Measurements from ENCODE around the gene LYPD3.
A peak's percentile ranks its signal among the peaks of the same experiment; 100 is the strongest.
"Not testable (repeated sequence)": the region's sequence is repeated elsewhere in the genome, so short reads cannot be mapped to it uniquely, and the experiment has no call there.

LYPD3 gene

GRCh38 chr19:43465468-43466120 is at the start of gene LYPD3:
LYPD3 (minus strand) TSS chr19:43465608; CDS start chr19:43465571, 37 bp downstream.
- Mint-ChIP-seq H3K27me3 (no peaks in the 10 kb centered on the region), H3K27ac (peak within 1 kb of the TSS; percentile 98), H3K4me3 (peak within 1 kb of the TSS; percentile 86), H3K4me1 (ENCODE audit: low read depth) (peaks cover 73% of the 10 kb centered on the region), H3K9me3 (no peaks in the 10 kb centered on the region), H3K36me3 (ENCODE audit: low read depth) (peaks cover 7% of the 10 kb centered on the region)
- DNase-seq = no peak

- not testable (repeated sequence) for H3K27me3 Mint-ChIP-seq; DNase-seq; H3K4me3 Mint-ChIP-seq; H3K9me3 Mint-ChIP-seq; H3K4me1 Mint-ChIP-seq (ENCODE audit: low read depth)
- Mint-ChIP-seq H3K36me3 (ENCODE audit: low read depth) (peaks cover 75% of the 10 kb centered on the region), H3K27ac (peak overlapping the region; percentile 3)
These were observed 47.0 kb upstream of the LYPD3 start for GRCh38 chr19:43512399-43512798.

GRCh38 chr19:43511324-43511723 is 45.9 kb upstream of the LYPD3 start:
- no peaks in the 10 kb centered on the region for H3K27me3 Mint-ChIP-seq
- H3K27ac Mint-ChIP-seq = no peak overlapping the region
- H3K4me3 Mint-ChIP-seq = no peak overlapping the region
- no peak for DNase-seq
- H3K36me3 Mint-ChIP-seq (ENCODE audit: low read depth) = peaks cover 76% of the 10 kb centered on the region
- no peaks in the 10 kb centered on the region for H3K9me3 Mint-ChIP-seq
- peaks cover 7% of the 10 kb centered on the region for H3K4me1 Mint-ChIP-seq (ENCODE audit: low read depth)

GRCh38 chr19:43510713-43511112 is 45.3 kb upstream of the LYPD3 start:
- H3K9me3 Mint-ChIP-seq = no peaks in the 10 kb centered on the region

GRCh38 chr19:43507880-43508279 is 42.5 kb upstream of the LYPD3 start:
- Mint-ChIP-seq H3K4me1 (ENCODE audit: low read depth) (peaks cover 26% of the 10 kb centered on the region), H3K9me3 (no peaks in the 10 kb centered on the region), H3K27me3 (no peaks in the 10 kb centered on the region), H3K36me3 (ENCODE audit: low read depth) (peaks cover 72% of the 10 kb centered on the region), H3K27ac (peak overlapping the region; percentile 71), H3K4me3 (no peak overlapping the region)
- DNase-seq = no peak

More at GRCh38 chr19:43510713-43511112, 45.3 kb upstream of the LYPD3 start:
- Mint-ChIP-seq H3K27ac (no peak overlapping the region), H3K36me3 (ENCODE audit: low read depth) (peaks cover 77% of the 10 kb centered on the region), H3K4me1 (ENCODE audit: low read depth) (peaks cover 8% of the 10 kb centered on the region), H3K27me3 (no peaks in the 10 kb centered on the region), H3K4me3 (no peak overlapping the region)
- no peak for DNase-seq

GRCh38 chr19:43506629-43507028 is 41.2 kb upstream of the LYPD3 start:
- H3K36me3 Mint-ChIP-seq (ENCODE audit: low read depth) = peaks cover 69% of the 10 kb centered on the region
- no peaks in the 10 kb centered on the region for H3K27me3 Mint-ChIP-seq
- no peak overlapping the region for H3K4me3 Mint-ChIP-seq
- DNase-seq = no peak
- peaks cover 33% of the 10 kb centered on the region for H3K4me1 Mint-ChIP-seq (ENCODE audit: low read depth)
- peak overlapping the region; percentile 77 for H3K27ac Mint-ChIP-seq
- no peaks in the 10 kb centered on the region for H3K9me3 Mint-ChIP-seq

- H3K27me3 Mint-ChIP-seq = no peaks in the 10 kb centered on the region
- peaks cover 33% of the 10 kb centered on the region for H3K4me1 Mint-ChIP-seq (ENCODE audit: low read depth)
- H3K36me3 Mint-ChIP-seq (ENCODE audit: low read depth) = peaks cover 68% of the 10 kb centered on the region
- H3K27ac Mint-ChIP-seq = peak overlapping the region; percentile 81
- no peaks in the 10 kb centered on the region for H3K9me3 Mint-ChIP-seq
- no peak for DNase-seq
- no peak overlapping the region for H3K4me3 Mint-ChIP-seq
These were observed 40.5 kb upstream of the LYPD3 start for GRCh38 chr19:43505941-43506340.

- H3K9me3 Mint-ChIP-seq = no peaks in the 10 kb centered on the region
- peaks cover 35% of the 10 kb centered on the region for H3K4me1 Mint-ChIP-seq (ENCODE audit: low read depth)
- DNase-seq = no peak
- peaks cover 65% of the 10 kb centered on the region for H3K36me3 Mint-ChIP-seq (ENCODE audit: low read depth)
- no peaks in the 10 kb centered on the region for H3K27me3 Mint-ChIP-seq
- H3K27ac Mint-ChIP-seq = peak overlapping the region; percentile 82
- peak overlapping the region; percentile 42 for H3K4me3 Mint-ChIP-seq
These were observed 39.7 kb upstream of the LYPD3 start for GRCh38 chr19:43505186-43505456.

GRCh38 chr19:43504426-43505185 is 39.2 kb upstream of the LYPD3 start, which contains the start of gene PHLDB3:
PHLDB3 (minus strand) TSS chr19:43504746; CDS start chr19:43504118, 628 bp downstream.
- no peak for DNase-seq
- no peaks in the 10 kb centered on the region for H3K27me3 Mint-ChIP-seq
- H3K4me3 Mint-ChIP-seq = peak within 1 kb of the TSS; percentile 97
- peaks cover 61% of the 10 kb centered on the region for H3K36me3 Mint-ChIP-seq (ENCODE audit: low read depth)
- H3K4me1 Mint-ChIP-seq (ENCODE audit: low read depth) = peaks cover 35% of the 10 kb centered on the region
- peak within 1 kb of the TSS; percentile 98 for H3K27ac Mint-ChIP-seq
- no peaks in the 10 kb centered on the region for H3K9me3 Mint-ChIP-seq

GRCh38 chr19:43503501-43504425 is 38.4 kb upstream of the LYPD3 start:
- H3K36me3 Mint-ChIP-seq (ENCODE audit: low read depth) = peaks cover 62% of the 10 kb centered on the region
- DNase-seq = peak; percentile 99
- H3K27me3 Mint-ChIP-seq = no peaks in the 10 kb centered on the region
- H3K4me1 Mint-ChIP-seq (ENCODE audit: low read depth) = peaks cover 35% of the 10 kb centered on the region
- H3K27ac Mint-ChIP-seq = peak overlapping the region; percentile 98
- H3K4me3 Mint-ChIP-seq = peak overlapping the region; percentile 97
- no peaks in the 10 kb centered on the region for H3K9me3 Mint-ChIP-seq

- H3K27ac Mint-ChIP-seq = peak overlapping the region; percentile 98
- H3K4me3 Mint-ChIP-seq = peak overlapping the region; percentile 97
- H3K36me3 Mint-ChIP-seq (ENCODE audit: low read depth) = peaks cover 62% of the 10 kb centered on the region
- no peaks in the 10 kb centered on the region for H3K9me3 Mint-ChIP-seq
- peaks cover 35% of the 10 kb centered on the region for H3K4me1 Mint-ChIP-seq (ENCODE audit: low read depth)
- no peaks in the 10 kb centered on the region for H3K27me3 Mint-ChIP-seq
- no peak for DNase-seq
These were observed 37.1 kb upstream of the LYPD3 start for GRCh38 chr19:43502419-43502976.

- no peak overlapping the region for H3K27ac Mint-ChIP-seq
- no peak for DNase-seq
- H3K27me3 Mint-ChIP-seq = no peaks in the 10 kb centered on the region
- H3K9me3 Mint-ChIP-seq = no peaks in the 10 kb centered on the region
- peaks cover 35% of the 10 kb centered on the region for H3K4me1 Mint-ChIP-seq (ENCODE audit: low read depth)
- H3K36me3 Mint-ChIP-seq (ENCODE audit: low read depth) = peaks cover 67% of the 10 kb centered on the region
- H3K4me3 Mint-ChIP-seq = no peak overlapping the region
These were observed 36.4 kb upstream of the LYPD3 start for GRCh38 chr19:43501661-43502418.

GRCh38 chr19:43499042-43499441 is 33.6 kb upstream of the LYPD3 start:
- no peak for DNase-seq
- H3K27me3 Mint-ChIP-seq = no peaks in the 10 kb centered on the region
- no peak overlapping the region for H3K27ac Mint-ChIP-seq
- H3K9me3 Mint-ChIP-seq = no peaks in the 10 kb centered on the region
- H3K4me1 Mint-ChIP-seq (ENCODE audit: low read depth) = peaks cover 19% of the 10 kb centered on the region
- no peak overlapping the region for H3K4me3 Mint-ChIP-seq
- peaks cover 69% of the 10 kb centered on the region for H3K36me3 Mint-ChIP-seq (ENCODE audit: low read depth)

All from activated T-cell treated with anti-CD3 and anti-CD28 coated beads, Interleukin-2, amount 50 U/mL, for 24 hours (primary cell).